ENCODE results near the gene PEX12. TPM values are rescaled to one million over a fixed set of nuclear protein-coding genes. Genes with fewer than 3 reads are reported as not detected.

Gene PEX12
- total and polyA plus RNA-seq, 9 of the 15 experiments (the other 6 are each of a cell fraction or from before 2014, with no cell fraction given) = 4.0 to 12.4 (median 6.4) TPM

DNA sequence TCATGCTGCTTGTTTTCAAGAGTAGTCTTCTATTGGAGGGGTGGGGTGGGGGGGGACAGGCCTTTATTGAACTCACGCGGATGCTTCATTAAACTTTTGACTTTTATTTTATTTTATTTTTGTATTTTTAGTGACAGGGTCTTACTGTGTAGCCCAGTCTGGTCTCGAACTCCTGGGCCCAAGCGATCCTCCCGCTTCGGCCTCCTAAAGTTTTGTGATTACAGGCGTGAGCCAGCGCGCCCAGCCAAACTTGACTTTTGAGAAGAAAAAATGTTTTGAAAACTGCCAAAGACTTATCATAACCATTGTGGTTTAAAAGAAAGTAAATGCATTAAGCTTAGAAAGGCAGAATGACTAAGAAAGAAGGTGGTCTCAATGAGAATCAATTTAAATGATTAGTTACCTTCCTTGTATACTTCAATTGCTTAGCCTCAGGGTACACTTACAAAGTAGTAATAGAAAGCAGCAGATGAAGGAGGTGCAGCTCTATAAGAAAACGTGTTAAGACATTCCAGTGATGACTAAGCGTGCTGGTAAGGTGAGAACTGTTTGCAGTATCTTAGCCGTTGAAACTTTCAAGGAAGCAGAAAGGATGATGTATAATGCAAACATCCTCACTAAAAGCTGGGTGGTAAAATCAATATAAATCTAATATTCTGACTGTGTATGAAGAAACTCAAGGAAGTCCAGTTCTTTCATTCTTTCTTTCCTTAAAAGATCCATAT is 10.0 kb upstream of the PEX12 start (continued):
- TF ChIP-seq, protein P1, sequence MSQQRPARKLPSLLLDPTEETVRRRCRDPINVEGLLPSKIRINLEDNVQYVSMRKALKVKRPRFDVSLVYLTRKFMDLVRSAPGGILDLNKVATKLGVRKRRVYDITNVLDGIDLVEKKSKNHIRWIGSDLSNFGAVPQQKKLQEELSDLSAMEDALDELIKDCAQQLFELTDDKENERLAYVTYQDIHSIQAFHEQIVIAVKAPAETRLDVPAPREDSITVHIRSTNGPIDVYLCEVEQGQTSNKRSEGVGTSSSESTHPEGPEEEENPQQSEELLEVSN (IDR thresholded peaks at IDR 0.05; ENCODE audit: borderline replicate concordance in 1 of 2, extremely low read depth in 1 of 2, insufficient read depth in 1 of 2, insufficient read length in 1 of 2, low read depth in 1 of 2, low read length in 1 of 2, poor library complexity in 1 of 2, severe bottlenecking in 1 of 2) = no peak
- TF ChIP-seq SLC30A9 (CRISPR knock-in tag; IDR thresholded peaks at IDR 0.05) (no peak), POLR2B (IDR thresholded peaks at IDR 0.05; ENCODE audit: low read depth, partially characterized antibody) (no peak), HLTF (IDR thresholded peaks at IDR 0.05) (no peak), HDAC8 (tag; IDR thresholded peaks at IDR 0.05) (no peak), CBX5 (IDR thresholded peaks at IDR 0.05; ENCODE audit: borderline replicate concordance, low read depth) (no peak), ZNF699 (CRISPR knock-in tag; IDR thresholded peaks at IDR 0.05; ENCODE audit: insufficient replicate concordance) (no peak), DEAF1 (CRISPR knock-in tag; IDR thresholded peaks at IDR 0.05) (no peak), ZNF785 (CRISPR knock-in tag; IDR thresholded peaks at IDR 0.05) (no peak), EP300 (IDR thresholded peaks at IDR 0.05; ENCODE audit: low read length) (peak; percentile 6; the same call in 1 of the 2 replicates), SRSF9 (IDR thresholded peaks at IDR 0.05; ENCODE audit: borderline replicate concordance, low read depth, low read length) (no peak), CCNT2 (IDR thresholded peaks at IDR 0.05; ENCODE audit: borderline replicate concordance, extremely low read depth, insufficient read length, low read depth, low read length) (no peak), HCFC1 (IDR thresholded peaks at IDR 0.05; ENCODE audit: low read depth, low read length) (no peak), TSHZ1 (CRISPR knock-in tag; IDR thresholded peaks at IDR 0.05) (no peak), RFX5 (IDR thresholded peaks at IDR 0.05; ENCODE audit: low read depth, low read length) (no peak), ZFP1 (CRISPR knock-in tag; IDR thresholded peaks at IDR 0.05) (no peak), ZMIZ1 (IDR thresholded peaks at IDR 0.05; ENCODE audit: low read depth in 2 of 2, low read length in 2 of 2) (no peak)

All from K562 (cell line).